HAP-1 (cell line): ENCODE data around the gene KRTAP20-1.

Experiments used
- DNase-seq, 2 experiments: peaks; one replicate each; pipeline ENCODE4 v3.0.0-alpha.2; 2016 to 2020; ENCODE audit warnings: low spot score in 2 of 2
- H3K27me3 ChIP-seq: fragments of 250-450 bp; sonication (Bioruptor Pico); 2 replicates; pipeline ENCODE4 v1.5.1; 2020; ENCODE audit warnings: low read depth, mild to moderate bottlenecking, moderate library complexity
- H3K36me3 ChIP-seq: fragments of 250-450 bp; sonication (Bioruptor Pico); replicated peaks from 2 replicates; pipeline ENCODE4 v1.5.1; 2020; ENCODE audit warnings: mild to moderate bottlenecking
- H3K4me1 ChIP-seq: fragments of 250-450 bp; sonication (Bioruptor Pico); 2 replicates; pipeline ENCODE4 v1.5.1; 2020; ENCODE audit warnings: mild to moderate bottlenecking
- H3K4me3 ChIP-seq: fragments of 250-450 bp; sonication (Bioruptor Pico); 2 replicates; pipeline ENCODE4 v1.5.1; 2020; ENCODE audit warnings: mild to moderate bottlenecking, moderate library complexity
- H3K9me3 ChIP-seq: fragments of 250-450 bp; sonication (Bioruptor Pico); 2 replicates; pipeline ENCODE4 v1.5.1; 2020; ENCODE audit warnings: mild to moderate bottlenecking, moderate library complexity
- in situ Hi-C: fragments of 300-500 bp; cut with MboI; formaldehyde crosslinking; loops from 3 replicates; pipeline ENCODE4 v1.14.3; 2020; ENCODE audit warnings: low sequenced_read_pairs, inconsistent platforms, mixed read lengths

Gene KRTAP20-1

DNA sequence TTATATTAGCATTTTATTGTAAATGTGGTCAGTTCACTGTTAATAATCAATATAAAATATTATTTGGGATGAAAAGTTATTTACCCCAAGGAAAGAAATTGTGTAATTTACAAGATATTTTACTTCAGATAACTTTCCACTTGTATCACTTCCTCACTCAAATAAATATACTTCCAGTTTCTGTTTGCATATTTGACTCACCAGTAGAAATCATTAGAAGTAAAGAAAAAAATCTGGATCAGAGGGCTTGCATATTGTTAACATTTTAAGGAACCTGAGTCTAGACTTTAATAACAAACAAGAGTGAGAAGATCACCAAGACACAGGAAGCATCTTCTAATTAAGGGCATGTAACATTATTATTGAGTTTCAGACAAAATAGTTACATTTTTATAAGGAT, 3.9 kb downstream of the KRTAP20-1 start:
- no peaks in the 10 kb centered on the region for H3K27me3 ChIP-seq
- in situ Hi-C loops = no loop called here
- H3K4me3 ChIP-seq = no peak overlapping the region
- no peaks in the 10 kb centered on the region for H3K4me1 ChIP-seq
- no peak for DNase-seq
- no peaks in the 10 kb centered on the region; the same call in 1 of the 2 replicates for H3K9me3 ChIP-seq
- H3K36me3 ChIP-seq = no peaks in the 10 kb centered on the region

DNA sequence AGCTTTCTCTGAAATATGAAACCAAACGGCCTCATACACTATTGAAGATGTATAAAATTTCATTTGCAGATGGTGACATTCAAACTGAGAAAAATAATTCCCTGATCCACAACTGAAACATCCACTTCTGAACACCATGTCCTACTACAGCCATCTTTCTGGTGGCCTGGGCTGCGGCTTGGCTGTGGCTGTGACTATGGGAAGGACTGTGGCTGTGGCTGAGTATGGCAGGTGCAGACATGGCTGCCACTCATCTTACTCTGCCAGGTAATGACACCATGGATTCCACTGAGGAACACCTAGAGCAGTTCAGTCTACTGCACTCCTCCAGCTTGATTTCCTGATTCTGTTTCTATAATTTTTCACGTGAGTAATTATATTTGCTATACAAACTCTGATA, 4.3 kb downstream of the KRTAP20-1 start, which contains the start of gene KRTAP20-4:
KRTAP20-4 (plus strand) TSS at position 106 of the 400 bp plus-strand sequence.
- no peaks in the 10 kb centered on the region for H3K36me3 ChIP-seq
- no peaks in the 10 kb centered on the region; the same call in 1 of the 2 replicates for H3K9me3 ChIP-seq
- no peak within 1 kb of the TSS for H3K4me3 ChIP-seq
- no peaks in the 10 kb centered on the region for H3K27me3 ChIP-seq
- in situ Hi-C loops = no loop called here
- no peaks in the 10 kb centered on the region for H3K4me1 ChIP-seq
- DNase-seq = no peak

DNA sequence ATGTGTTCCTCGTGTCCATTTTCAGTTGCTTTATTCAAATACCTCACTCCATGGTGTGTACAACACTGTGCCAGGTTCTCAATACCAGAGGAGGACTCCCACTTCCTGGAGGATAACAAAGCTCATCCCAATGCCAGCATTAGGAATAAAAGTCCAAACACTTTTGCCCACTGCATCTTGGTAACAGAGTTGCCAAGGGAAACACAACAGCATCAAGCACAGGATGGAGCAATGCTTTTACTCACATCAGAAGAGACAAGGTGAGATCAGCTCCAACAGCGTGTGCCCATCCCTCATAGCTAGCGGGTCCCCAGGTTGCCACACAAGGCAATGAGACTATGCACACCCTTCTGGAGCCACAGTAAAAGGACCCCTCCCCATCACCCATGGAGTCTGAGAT, 7.1 kb downstream of the KRTAP20-1 start:
- Histone ChIP-seq H3K4me3 (no peak overlapping the region), H3K4me1 (no peaks in the 10 kb centered on the region), H3K36me3 (no peaks in the 10 kb centered on the region), H3K9me3 (no peaks in the 10 kb centered on the region; the same call in 1 of the 2 replicates), H3K27me3 (no peaks in the 10 kb centered on the region)
- no peak for DNase-seq
- in situ Hi-C loops = no loop called here

DNA sequence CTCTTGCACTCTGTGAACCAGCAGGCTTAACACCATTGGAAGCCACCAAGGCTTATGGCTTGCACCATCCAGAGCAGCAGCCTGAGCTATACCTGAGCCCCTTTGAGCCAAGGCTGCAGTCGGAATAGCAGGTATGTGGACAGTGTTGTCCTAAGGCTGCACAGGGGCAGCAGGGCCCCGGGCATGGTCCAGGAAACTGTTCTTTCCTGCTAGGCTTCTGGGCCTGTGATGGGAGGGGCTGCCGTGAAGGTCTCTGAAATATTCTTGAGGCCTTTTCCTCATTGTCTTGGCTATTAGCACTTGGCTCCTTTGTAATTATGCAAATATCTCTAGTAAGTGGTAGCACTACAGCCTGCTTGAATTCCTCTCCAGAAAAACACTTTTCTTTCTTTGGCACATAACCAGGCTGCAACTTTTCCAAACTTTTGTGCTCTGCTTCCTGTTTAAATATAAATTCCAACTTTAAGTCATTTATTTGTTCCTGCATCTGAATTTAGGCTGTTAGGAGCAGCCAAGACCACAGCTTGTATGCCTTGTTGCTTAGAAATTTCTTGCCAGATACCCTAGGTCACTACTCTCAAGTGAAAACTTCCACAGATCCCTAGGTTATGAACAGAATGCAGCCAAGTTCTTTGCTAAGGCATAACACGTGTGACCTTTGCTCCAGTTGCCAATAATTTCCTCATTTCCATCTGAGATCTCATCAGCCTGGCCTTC, 9.4 kb downstream of the KRTAP20-1 start:
- H3K4me3 ChIP-seq = no peak overlapping the region
- no peaks in the 10 kb centered on the region for H3K36me3 ChIP-seq
- in situ Hi-C loops = no loop called here
- no peaks in the 10 kb centered on the region for H3K27me3 ChIP-seq
- H3K4me1 ChIP-seq = no peaks in the 10 kb centered on the region
- no peaks in the 10 kb centered on the region; the same call in 1 of the 2 replicates for H3K9me3 ChIP-seq
- DNase-seq = no peak

DNA sequence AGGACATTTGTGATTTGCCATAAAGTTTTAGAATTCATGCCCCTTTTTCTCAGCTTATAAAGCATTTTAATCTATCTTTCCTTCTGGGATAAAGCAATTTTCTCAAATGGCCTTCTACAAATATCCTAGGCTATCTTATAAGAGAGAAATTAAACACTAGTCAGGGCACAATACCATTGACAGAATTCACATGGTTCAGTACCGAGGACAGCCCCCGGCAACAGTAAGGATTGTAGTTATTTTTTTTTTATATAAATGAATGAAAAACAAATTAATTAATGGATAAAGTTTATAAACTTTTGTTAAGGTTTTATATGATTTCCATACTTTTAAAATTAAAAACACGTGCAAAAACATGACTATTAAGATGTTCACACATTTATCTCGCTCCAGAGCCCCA, 11.9 kb downstream of the KRTAP20-1 start:
- DNase-seq = no peak
- no peaks in the 10 kb centered on the region for H3K36me3 ChIP-seq
- H3K4me1 ChIP-seq = no peaks in the 10 kb centered on the region
- no peaks in the 10 kb centered on the region; the same call in 1 of the 2 replicates for H3K9me3 ChIP-seq
- H3K27me3 ChIP-seq = no peaks in the 10 kb centered on the region
- in situ Hi-C loops = no loop called here
- H3K4me3 ChIP-seq = no peak overlapping the region

DNA sequence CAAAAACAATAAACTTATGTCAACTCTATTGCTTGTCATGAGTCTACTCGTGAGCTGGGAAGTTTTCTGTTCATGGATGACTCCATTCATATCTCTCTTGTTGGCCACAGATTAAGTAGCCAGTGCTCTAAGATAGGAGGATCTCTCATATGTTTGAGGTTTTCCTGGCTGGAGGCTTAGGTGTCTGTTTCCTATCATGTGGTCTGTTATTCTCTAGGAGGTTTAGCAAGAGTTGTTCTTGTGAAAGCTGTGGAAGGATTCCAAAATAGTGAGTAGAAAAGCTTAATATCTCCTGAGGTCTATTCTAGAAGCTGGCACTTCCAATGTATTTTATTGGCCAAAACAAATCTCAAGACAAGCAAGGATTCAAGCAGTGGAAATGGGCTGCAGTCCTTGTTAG, 13.0 kb downstream of the KRTAP20-1 start:
- no peak overlapping the region for H3K4me3 ChIP-seq
- H3K27me3 ChIP-seq = no peaks in the 10 kb centered on the region
- H3K4me1 ChIP-seq = no peaks in the 10 kb centered on the region
- H3K36me3 ChIP-seq = no peaks in the 10 kb centered on the region
- DNase-seq = no peak
- in situ Hi-C loops = no loop called here
- no peaks in the 10 kb centered on the region; the same call in 1 of the 2 replicates for H3K9me3 ChIP-seq

DNA sequence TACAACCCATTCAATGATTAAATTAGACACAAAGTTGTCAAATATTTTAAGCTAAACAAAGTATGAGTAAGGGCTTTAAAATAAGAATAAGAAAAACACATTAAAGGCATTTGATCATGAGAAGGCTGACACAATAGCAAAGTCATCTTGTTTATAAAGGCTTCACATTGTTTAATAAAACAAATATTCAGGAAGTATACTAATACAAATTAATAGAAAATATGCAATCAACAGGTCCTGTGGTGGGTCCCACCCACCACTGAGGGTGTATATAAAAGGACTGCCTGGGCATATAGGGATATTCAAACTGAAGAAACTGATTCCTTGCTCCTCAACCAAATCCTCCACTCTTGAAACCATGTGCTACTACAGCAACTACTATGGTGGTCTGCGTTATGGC, 18.7 kb downstream of the KRTAP20-1 start, which contains the start of gene KRTAP20-2:
KRTAP20-2 (plus strand) TSS at position 301 of the 400 bp plus-strand sequence; CDS start at position 359, 58 bp downstream.
- H3K27me3 ChIP-seq = no peaks in the 10 kb centered on the region
- DNase-seq = no peak
- no peaks in the 10 kb centered on the region for H3K9me3 ChIP-seq
- no peaks in the 10 kb centered on the region for H3K4me1 ChIP-seq
- in situ Hi-C loops = no loop called here
- H3K36me3 ChIP-seq = no peaks in the 10 kb centered on the region
- no peak within 1 kb of the TSS for H3K4me3 ChIP-seq

DNA sequence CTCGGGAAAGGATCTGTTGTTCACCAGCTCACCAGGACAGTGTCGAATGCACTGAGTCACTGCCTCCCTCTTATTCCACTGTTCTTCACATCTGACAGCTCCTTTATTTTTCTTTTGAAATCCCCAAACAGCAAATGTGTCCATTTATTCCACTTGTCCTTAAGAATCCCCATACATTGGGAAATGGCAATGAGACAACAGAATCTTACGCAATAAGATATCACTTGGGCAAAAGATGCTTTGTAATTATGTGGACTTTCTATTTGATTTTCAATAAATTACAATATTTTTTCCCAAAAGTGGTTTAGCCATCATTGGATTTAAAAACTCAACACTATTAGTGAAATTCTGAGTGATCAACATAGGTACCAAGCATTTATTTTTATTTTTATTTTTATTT, 22.5 kb downstream of the KRTAP20-1 start:
- Histone ChIP-seq H3K9me3 (0 out of 2 replicates have a peak, but pooled peaks cover 6% of the 10 kb centered on the region), H3K27me3 (no peaks in the 10 kb centered on the region), H3K4me1 (no peaks in the 10 kb centered on the region), H3K36me3 (no peaks in the 10 kb centered on the region), H3K4me3 (no peak overlapping the region)
- in situ Hi-C loops = no loop called here
- no peak for DNase-seq

DNA sequence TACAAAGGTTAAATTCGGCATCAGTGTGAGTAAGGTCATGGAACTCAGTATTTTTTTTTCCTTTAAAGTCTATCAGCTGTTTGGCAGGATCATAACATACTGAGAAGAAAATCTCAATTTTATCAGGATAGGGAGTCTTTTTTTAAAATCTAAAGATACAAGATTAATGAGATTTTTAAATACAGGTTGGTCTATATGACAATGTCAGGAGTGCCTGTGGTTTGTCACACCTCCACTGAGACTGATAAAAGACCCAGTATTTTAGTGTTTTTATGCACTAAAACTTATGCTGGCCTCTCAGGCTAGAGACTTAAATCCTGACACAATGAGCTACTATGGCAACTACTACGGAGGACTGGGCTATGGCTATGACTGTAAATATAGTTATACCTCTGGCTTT, 26.3 kb downstream of the KRTAP20-1 start, which contains the start of gene KRTAP20-3:
KRTAP20-3 (plus strand) TSS at position 301 of the 400 bp plus-strand sequence.
- Histone ChIP-seq H3K4me1 (no peaks in the 10 kb centered on the region), H3K4me3 (no peak within 1 kb of the TSS), H3K9me3 (0 out of 2 replicates have a peak, but pooled peaks cover 6% of the 10 kb centered on the region), H3K36me3 (no peaks in the 10 kb centered on the region), H3K27me3 (no peaks in the 10 kb centered on the region)
- DNase-seq = no peak
- in situ Hi-C loops = no loop called here

DNA sequence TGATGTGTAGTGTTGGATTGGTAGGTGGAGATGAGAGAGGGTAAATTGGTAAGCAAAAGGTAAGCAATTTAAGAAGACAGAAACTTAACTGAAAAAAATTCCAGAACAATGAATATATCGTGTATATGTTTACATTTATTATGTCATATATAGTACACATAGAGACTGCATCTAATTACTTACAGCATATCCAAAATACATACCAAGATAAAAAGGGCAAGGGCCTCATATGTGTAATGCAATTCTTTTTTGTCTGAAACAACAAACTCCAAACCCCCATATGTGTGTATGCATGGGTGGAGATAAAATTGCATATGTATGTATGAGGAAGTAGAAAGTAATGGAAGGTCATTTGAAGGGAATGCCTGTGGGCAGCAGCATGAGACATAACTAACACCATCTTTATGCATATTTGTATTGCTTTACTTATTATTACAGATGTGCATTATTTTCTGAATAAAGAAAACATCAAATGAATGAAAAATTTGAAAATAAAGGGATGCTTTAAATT, 30.7 kb downstream of the KRTAP20-1 start:
- H3K27me3 ChIP-seq = no peaks in the 10 kb centered on the region

DNA sequence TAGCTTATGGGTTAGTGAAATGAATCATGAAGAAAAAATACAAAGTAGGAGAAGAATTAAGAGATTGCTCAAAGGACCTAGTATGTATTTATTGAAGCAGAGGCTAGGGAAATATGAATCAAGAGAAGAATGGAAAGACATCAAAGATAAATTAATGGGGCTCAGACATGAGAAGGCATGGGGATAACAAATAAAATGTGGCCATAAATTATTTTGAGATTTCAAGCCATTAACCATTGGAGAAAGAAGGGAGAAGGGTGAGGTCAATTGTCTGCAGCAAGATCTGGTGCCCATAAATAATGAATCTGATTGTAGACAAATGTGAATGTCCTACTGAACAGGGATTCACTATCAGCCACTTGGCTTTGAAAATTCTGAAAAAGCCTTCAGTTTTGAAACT, 36.7 kb downstream of the KRTAP20-1 start:
- Histone ChIP-seq H3K9me3 (peaks cover 9% of the 10 kb centered on the region; the same call in 1 of the 2 replicates), H3K27me3 (no peaks in the 10 kb centered on the region), H3K36me3 (no peaks in the 10 kb centered on the region), H3K4me3 (no peak overlapping the region), H3K4me1 (no peaks in the 10 kb centered on the region)
- no peak for DNase-seq
- in situ Hi-C loops = no loop called here

More for the DNA sequence above, 30.7 kb downstream of the KRTAP20-1 start:
- Histone ChIP-seq H3K4me3 (no peak overlapping the region), H3K9me3 (0 out of 2 replicates have a peak, but pooled peaks cover 5% of the 10 kb centered on the region), H3K4me1 (no peaks in the 10 kb centered on the region), H3K36me3 (no peaks in the 10 kb centered on the region)
- in situ Hi-C loops = no loop called here
- no peak for DNase-seq
